ENCODE data around the gene LYRM2.

LYRM2 gene

GRCh38 chr6:89678531-89678930 is 40.0 kb upstream of the LYRM2 start:
- peaks cover 52 to 95% of the 10 kb centered on the region in 2 donors for H3K36me3 ChIP-seq (replicated peaks in 1 of 2; ENCODE audit: control insufficient read depth in 2 of 2, insufficient read depth in 2 of 2, low read length in 2 of 2)
- no peak overlapping the region for H2BK15ac ChIP-seq (ENCODE audit: low read length)
- H3K4me1 ChIP-seq (ENCODE audit: control insufficient read depth in 2 of 2, insufficient read depth in 1 of 2, low read depth in 1 of 2, low read length in 2 of 2) = no peaks in the 10 kb centered on the region
- H3K4ac ChIP-seq (ENCODE audit: low read length) = no peak overlapping the region
- no peak overlapping the region for H3K4me3 ChIP-seq (ENCODE audit: low read length in 2 of 2)
- no peak overlapping the region for H3K9ac ChIP-seq (ENCODE audit: low read depth, low read length, poor library complexity)
- H3K18ac ChIP-seq (ENCODE audit: low read length) = no peak overlapping the region
- no peaks in the 10 kb centered on the region for H3K9me3 ChIP-seq (replicated peaks in 1 of 2; ENCODE audit: control insufficient read depth in 2 of 2, insufficient read depth in 1 of 2, low read depth in 1 of 2, low read length in 2 of 2)
- no peak overlapping the region for H4K91ac ChIP-seq (ENCODE audit: low read depth, low read length, poor library complexity)
- no peak overlapping the region for H2BK5ac ChIP-seq (ENCODE audit: low read length)
- H2AFZ ChIP-seq (ENCODE audit: low read length) = no peak overlapping the region
- H3K14ac ChIP-seq (ENCODE audit: low read length) = no peak overlapping the region
- no peak overlapping the region for H3K23ac ChIP-seq (ENCODE audit: low read depth, low read length, poor library complexity)
- H3K27ac ChIP-seq (replicated peaks; ENCODE audit: low read length) = no peak overlapping the region
- no peak overlapping the region for H2AK5ac ChIP-seq (ENCODE audit: low read depth, low read length)
- whole genome bisulfite sequencing, 2 donors (ENCODE audit: extremely low coverage in 2 of 2, insufficient read length in 2 of 2, insufficient replicate concordance in 1 of 2) = no CpG with 5 or more reads among the region's 3 CpGs
- no peaks in the 10 kb centered on the region for H3K27me3 ChIP-seq (ENCODE audit: control insufficient read depth in 3 of 3, insufficient read depth in 3 of 3, low read depth in 1 of 3, low read length in 3 of 3)
- no peak overlapping the region for H2BK12ac ChIP-seq (ENCODE audit: low read length)
- no peak overlapping the region for H2BK120ac ChIP-seq (ENCODE audit: low read depth, low read length)
- no peak for DNase-seq (ENCODE audit: low spot score)
- H4K8ac ChIP-seq (ENCODE audit: low read depth, low read length) = no peak overlapping the region
- H3K79me1 ChIP-seq (ENCODE audit: low read depth, low read length) = no peaks in the 10 kb centered on the region
- no peak overlapping the region for H3K4me2 ChIP-seq (ENCODE audit: insufficient read depth, low read length, poor library complexity, severe bottlenecking)

- WGBS, 2 donors (ENCODE audit: extremely low coverage in 2 of 2, insufficient read length in 2 of 2, insufficient replicate concordance in 1 of 2) = no CpG with 5 or more reads among the region's 7 CpGs
- no peaks in the 10 kb centered on the region for H3K4me1 ChIP-seq (ENCODE audit: control insufficient read depth in 2 of 2, insufficient read depth in 1 of 2, low read depth in 1 of 2, low read length in 2 of 2)
- H2AFZ ChIP-seq (ENCODE audit: low read length) = no peak overlapping the region
Measured at GRCh38 chr6:89675949-89676748, 37.6 kb upstream of the LYRM2 start.

GRCh38 chr6:89670935-89671565 is 32.5 kb upstream of the LYRM2 start:
- Histone ChIP-seq H3K18ac (ENCODE audit: low read length) (no peak overlapping the region), H4K91ac (ENCODE audit: low read depth, low read length, poor library complexity) (no peak overlapping the region), H3K9me3 (replicated peaks in 1 of 2; ENCODE audit: control insufficient read depth in 2 of 2, insufficient read depth in 1 of 2, low read depth in 1 of 2, low read length in 2 of 2) (no peaks in the 10 kb centered on the region), H3K27ac (replicated peaks; ENCODE audit: low read length) (no peak overlapping the region), H4K8ac (ENCODE audit: low read depth, low read length) (no peak overlapping the region), H2AK5ac (ENCODE audit: low read depth, low read length) (no peak overlapping the region), H2BK12ac (ENCODE audit: low read length) (no peak overlapping the region), H2AFZ (ENCODE audit: low read length) (no peak overlapping the region), H2BK5ac (ENCODE audit: low read length) (no peak overlapping the region), H3K36me3 (replicated peaks in 1 of 2; ENCODE audit: control insufficient read depth in 2 of 2, insufficient read depth in 2 of 2, low read length in 2 of 2) (peaks cover 37 to 93% of the 10 kb centered on the region in 2 donors), H3K4me2 (ENCODE audit: insufficient read depth, low read length, poor library complexity, severe bottlenecking) (no peak overlapping the region), H2BK15ac (ENCODE audit: low read length) (no peak overlapping the region), H3K9ac (ENCODE audit: low read depth, low read length, poor library complexity) (no peak overlapping the region), H3K4ac (ENCODE audit: low read length) (no peak overlapping the region), H3K4me1 (ENCODE audit: control insufficient read depth in 2 of 2, insufficient read depth in 1 of 2, low read depth in 1 of 2, low read length in 2 of 2) (peaks cover 0 to 3% of the 10 kb centered on the region in 2 donors), H3K27me3 (ENCODE audit: control insufficient read depth in 3 of 3, insufficient read depth in 3 of 3, low read depth in 1 of 3, low read length in 3 of 3) (no peaks in the 10 kb centered on the region), H2BK120ac (ENCODE audit: low read depth, low read length) (no peak overlapping the region), H3K14ac (ENCODE audit: low read length) (no peak overlapping the region), H3K79me1 (ENCODE audit: low read depth, low read length) (no peaks in the 10 kb centered on the region), H3K4me3 (ENCODE audit: low read length in 2 of 2) (no peak overlapping the region), H3K23ac (ENCODE audit: low read depth, low read length, poor library complexity) (no peak overlapping the region)
- no CpG with 5 or more reads among the region's 7 CpGs for WGBS, 2 donors (ENCODE audit: extremely low coverage in 2 of 2, insufficient read length in 2 of 2, insufficient replicate concordance in 1 of 2)
- no peak for DNase-seq (ENCODE audit: low spot score)

More at GRCh38 chr6:89675949-89676748, 37.6 kb upstream of the LYRM2 start:
- no peak for DNase-seq (ENCODE audit: low spot score)
- Histone ChIP-seq H3K36me3 (replicated peaks in 1 of 2; ENCODE audit: control insufficient read depth in 2 of 2, insufficient read depth in 2 of 2, low read length in 2 of 2) (peaks cover 58 to 97% of the 10 kb centered on the region in 2 donors), H3K14ac (ENCODE audit: low read length) (no peak overlapping the region), H4K8ac (ENCODE audit: low read depth, low read length) (no peak overlapping the region), H2BK5ac (ENCODE audit: low read length) (no peak overlapping the region), H2BK120ac (ENCODE audit: low read depth, low read length) (no peak overlapping the region), H3K27me3 (ENCODE audit: control insufficient read depth in 3 of 3, insufficient read depth in 3 of 3, low read depth in 1 of 3, low read length in 3 of 3) (no peaks in the 10 kb centered on the region), H2BK12ac (ENCODE audit: low read length) (no peak overlapping the region), H3K18ac (ENCODE audit: low read length) (no peak overlapping the region), H3K9me3 (replicated peaks in 1 of 2; ENCODE audit: control insufficient read depth in 2 of 2, insufficient read depth in 1 of 2, low read depth in 1 of 2, low read length in 2 of 2) (no peaks in the 10 kb centered on the region), H3K4me3 (ENCODE audit: low read length in 2 of 2) (no peak overlapping the region), H2BK15ac (ENCODE audit: low read length) (no peak overlapping the region), H3K79me1 (ENCODE audit: low read depth, low read length) (no peaks in the 10 kb centered on the region), H3K23ac (ENCODE audit: low read depth, low read length, poor library complexity) (no peak overlapping the region), H3K27ac (replicated peaks; ENCODE audit: low read length) (no peak overlapping the region), H3K4ac (ENCODE audit: low read length) (no peak overlapping the region), H2AK5ac (ENCODE audit: low read depth, low read length) (no peak overlapping the region), H4K91ac (ENCODE audit: low read depth, low read length, poor library complexity) (no peak overlapping the region), H3K4me2 (ENCODE audit: insufficient read depth, low read length, poor library complexity, severe bottlenecking) (no peak overlapping the region), H3K9ac (ENCODE audit: low read depth, low read length, poor library complexity) (no peak overlapping the region)

- Histone ChIP-seq H2AFZ (ENCODE audit: low read length) (no peak overlapping the region), H2BK12ac (ENCODE audit: low read length) (no peak overlapping the region), H2AK5ac (ENCODE audit: low read depth, low read length) (no peak overlapping the region), H4K91ac (ENCODE audit: low read depth, low read length, poor library complexity) (no peak overlapping the region), H3K4ac (ENCODE audit: low read length) (no peak overlapping the region), H3K23ac (ENCODE audit: low read depth, low read length, poor library complexity) (no peak overlapping the region), H3K4me1 (ENCODE audit: control insufficient read depth in 2 of 2, insufficient read depth in 1 of 2, low read depth in 1 of 2, low read length in 2 of 2) (peaks cover 0 to 3% of the 10 kb centered on the region in 2 donors), H3K27ac (replicated peaks; ENCODE audit: low read length) (no peak overlapping the region), H3K9me3 (replicated peaks in 1 of 2; ENCODE audit: control insufficient read depth in 2 of 2, insufficient read depth in 1 of 2, low read depth in 1 of 2, low read length in 2 of 2) (no peaks in the 10 kb centered on the region), H3K9ac (ENCODE audit: low read depth, low read length, poor library complexity) (no peak overlapping the region), H3K4me3 (ENCODE audit: low read length in 2 of 2) (no peak overlapping the region), H2BK15ac (ENCODE audit: low read length) (no peak overlapping the region), H2BK120ac (ENCODE audit: low read depth, low read length) (no peak overlapping the region), H3K14ac (ENCODE audit: low read length) (no peak overlapping the region), H4K8ac (ENCODE audit: low read depth, low read length) (no peak overlapping the region), H3K18ac (ENCODE audit: low read length) (no peak overlapping the region), H3K4me2 (ENCODE audit: insufficient read depth, low read length, poor library complexity, severe bottlenecking) (no peak overlapping the region), H2BK5ac (ENCODE audit: low read length) (no peak overlapping the region), H3K79me1 (ENCODE audit: low read depth, low read length) (no peaks in the 10 kb centered on the region), H3K27me3 (ENCODE audit: control insufficient read depth in 3 of 3, insufficient read depth in 3 of 3, low read depth in 1 of 3, low read length in 3 of 3) (no peaks in the 10 kb centered on the region), H3K36me3 (replicated peaks in 1 of 2; ENCODE audit: control insufficient read depth in 2 of 2, insufficient read depth in 2 of 2, low read length in 2 of 2) (peaks cover 24 to 89% of the 10 kb centered on the region in 2 donors)
- no CpG with 5 or more reads among the region's 6 CpGs for WGBS, 2 donors (ENCODE audit: extremely low coverage in 2 of 2, insufficient read length in 2 of 2, insufficient replicate concordance in 1 of 2)
- no peak for DNase-seq (ENCODE audit: low spot score)
Measured at GRCh38 chr6:89669002-89669401, 30.5 kb upstream of the LYRM2 start.
